NCI-H1105 treated with DMSO at 0.1 percent for 48 hours (cell line): ENCODE results near the gene NINJ1.

Source experiments
- DNase-seq: peaks from one replicate; lab custom pipeline; 2025; lab: John Stamatoyannopoulos, UW

NINJ1 gene

DNA sequence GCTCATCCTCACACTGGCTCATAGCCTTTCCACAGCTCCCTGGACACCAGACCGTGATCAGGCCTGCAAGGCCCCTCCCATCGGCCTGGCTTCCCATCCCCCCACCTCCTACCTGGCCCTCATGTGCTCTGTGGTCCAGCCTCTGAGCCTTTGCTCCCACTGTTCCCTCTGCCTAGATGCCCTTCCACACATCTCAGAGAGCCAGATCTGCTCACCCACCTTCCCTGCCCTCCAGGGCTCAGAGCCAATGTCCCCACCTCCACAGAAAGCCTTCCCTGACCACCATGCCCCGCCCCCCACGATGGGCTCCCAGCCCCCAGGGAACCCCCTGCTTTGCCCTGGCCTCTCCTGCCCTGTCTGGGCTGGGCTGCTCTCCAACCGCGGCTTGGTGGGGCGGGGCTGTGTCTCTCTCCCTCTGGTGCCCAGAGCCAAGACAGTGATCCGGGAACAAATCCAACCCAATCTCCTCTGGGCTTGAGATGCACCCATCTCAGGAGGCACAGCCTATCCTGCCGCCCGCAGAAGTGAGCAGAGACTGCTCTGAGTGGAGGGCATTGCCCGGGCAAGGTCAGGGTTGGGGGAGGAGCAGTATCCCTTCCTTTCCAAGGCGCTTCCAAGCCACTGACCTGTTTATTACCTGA, 1.6 kb downstream of the NINJ1 start:
- no peak for DNase-seq

GRCh38 chr9:93131599-93132286, 2.3 kb downstream of the NINJ1 start:
- DNase-seq: no peak

DNA sequence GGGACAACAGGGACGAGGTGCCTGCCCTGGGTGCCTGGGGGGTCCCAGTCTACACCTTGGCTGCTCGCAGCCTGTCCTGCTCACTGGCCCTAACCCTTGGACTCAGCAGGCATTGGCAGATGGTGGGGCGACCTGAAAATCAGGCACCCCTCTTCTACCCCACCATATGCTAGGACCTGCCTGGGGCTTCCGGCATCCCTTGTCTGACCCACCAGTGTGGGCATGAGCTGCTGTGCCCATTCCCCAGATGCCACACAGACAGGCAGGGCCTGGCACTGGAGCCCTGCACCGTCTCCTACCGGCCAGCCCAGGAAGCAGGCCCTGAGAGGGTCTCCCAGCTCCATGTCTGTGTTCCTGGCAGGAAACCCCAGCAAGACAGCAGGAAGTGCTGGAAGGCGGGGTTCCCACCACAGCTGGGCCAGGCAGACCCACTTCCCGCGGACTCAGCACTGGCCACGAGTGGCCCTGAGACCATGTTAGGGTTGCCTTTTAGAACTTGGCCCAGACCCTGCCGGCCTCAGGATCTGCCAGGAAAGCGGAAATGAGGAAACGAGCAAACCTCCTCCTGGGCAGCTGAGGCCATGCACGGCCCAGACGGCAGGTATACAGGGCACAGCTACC, 3.1 kb downstream of the NINJ1 start:
- DNase-seq: no peak

DNA sequence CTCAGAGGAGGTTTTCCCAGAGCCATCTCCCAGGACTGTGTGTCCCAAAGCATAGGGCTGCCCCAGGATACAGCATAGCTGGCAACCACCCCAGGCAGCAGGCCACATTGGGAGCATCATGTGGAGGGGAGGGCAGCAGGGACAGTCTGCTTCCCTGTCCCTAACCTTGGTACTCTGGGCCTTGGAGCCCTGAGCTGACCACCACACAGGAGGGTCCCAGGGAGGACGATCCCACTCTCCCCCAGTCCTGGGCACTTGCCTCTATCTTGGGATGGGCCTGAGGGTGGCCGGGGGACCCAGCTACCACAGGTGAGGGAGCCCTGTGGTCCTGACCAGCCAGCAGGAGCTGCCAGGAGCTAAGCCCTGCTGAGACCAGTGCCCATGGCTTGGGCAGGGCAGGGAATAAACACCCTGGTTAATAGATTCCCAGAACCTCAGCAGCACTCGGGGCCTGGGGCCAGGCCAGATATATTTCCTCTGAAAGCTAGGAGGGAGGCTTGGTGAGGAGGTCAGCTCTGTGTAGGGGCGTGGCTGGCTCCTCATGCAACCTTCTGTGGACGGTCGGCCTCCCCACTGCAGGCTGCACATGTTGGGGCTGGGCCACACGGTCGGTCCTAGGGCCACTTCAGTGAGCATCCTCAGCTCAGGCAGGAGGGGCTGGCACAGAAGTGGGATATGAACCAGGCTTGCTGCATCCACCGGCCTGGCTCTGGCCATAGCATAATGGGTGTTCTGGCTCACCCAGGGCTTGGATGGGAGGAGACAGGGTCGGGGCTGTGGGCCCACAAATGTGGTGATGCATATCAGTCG, 4.2 kb downstream of the NINJ1 start:
- no peak for DNase-seq

DNA sequence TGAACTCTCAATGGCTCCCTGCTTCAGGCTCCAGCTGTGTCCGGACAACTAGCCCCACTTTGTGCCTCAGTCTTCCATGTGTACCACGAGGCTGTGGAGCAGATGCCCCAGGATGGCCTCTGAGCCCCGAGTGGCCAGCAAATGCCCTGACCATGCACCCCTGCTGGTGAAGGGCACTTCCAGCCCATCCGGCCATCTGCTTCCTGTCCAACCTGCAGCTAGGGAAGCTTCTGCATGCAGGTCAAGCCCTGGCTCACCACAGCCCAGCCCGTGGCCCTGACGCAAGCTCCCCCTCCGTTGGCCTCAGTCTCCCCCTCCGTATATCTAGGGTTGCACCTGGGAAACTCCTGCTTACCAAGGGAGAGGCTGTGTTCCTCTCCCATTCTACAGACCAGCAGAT, 4.8 kb downstream of the NINJ1 start:
- no peak for DNase-seq

DNA sequence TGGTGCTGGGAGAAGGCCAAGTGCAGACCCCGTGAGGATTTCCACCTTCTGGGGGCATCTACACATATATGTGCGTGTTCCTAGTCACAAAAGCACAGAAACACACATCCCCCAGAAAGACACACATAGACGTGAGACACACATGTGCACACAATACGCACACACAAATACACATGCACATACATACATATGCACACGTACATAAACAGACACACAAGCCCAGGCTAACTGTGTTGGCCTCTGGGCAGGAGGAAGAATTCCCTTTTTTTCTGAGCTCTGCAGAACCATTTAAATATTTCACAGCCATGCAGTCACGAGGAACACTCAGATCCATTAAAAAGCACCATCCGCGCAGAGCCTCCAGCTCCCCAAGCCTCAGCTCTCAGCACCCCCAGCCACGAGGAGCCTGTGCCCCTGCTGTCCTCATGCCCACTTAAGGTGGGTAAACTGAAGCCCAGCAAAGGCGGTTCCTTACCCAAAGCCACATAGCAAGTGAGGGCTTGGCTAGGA, 5.3 kb downstream of the NINJ1 start:
- no peak for DNase-seq

DNA sequence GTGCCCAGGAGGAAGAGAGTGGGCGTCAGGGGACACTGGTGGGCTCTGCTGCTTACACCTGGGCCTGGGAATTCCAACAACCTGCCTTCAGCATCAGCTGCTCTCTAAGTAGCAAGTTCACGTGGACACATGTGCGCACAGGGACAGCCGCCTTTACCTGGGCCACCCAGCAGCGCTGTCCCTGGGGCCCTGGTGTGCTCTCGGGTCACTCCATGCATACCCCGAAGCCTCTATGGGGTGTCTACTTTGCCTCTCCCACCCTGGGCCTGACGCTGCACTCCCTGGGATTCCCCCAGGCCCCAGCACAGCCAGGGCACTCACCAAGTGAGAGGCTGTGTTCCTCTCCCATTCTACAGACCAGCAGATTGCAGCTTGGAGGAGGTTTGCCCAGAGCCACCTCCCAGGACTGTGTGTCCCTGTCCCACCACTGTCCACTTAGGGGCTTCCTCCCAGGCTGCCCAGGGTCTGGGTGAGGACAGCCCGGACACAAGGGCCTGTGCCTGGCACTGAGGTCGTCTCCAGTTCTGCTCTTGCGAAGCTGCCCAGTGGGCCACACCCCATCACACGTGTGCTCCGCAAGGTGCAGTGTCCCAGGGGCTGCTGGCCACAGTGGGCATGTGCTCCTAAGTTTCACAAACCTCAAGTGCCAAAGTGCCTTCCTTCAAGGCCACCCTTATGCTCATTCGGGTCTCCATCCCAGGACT, 5.9 kb downstream of the NINJ1 start:
- DNase-seq: no peak

DNA sequence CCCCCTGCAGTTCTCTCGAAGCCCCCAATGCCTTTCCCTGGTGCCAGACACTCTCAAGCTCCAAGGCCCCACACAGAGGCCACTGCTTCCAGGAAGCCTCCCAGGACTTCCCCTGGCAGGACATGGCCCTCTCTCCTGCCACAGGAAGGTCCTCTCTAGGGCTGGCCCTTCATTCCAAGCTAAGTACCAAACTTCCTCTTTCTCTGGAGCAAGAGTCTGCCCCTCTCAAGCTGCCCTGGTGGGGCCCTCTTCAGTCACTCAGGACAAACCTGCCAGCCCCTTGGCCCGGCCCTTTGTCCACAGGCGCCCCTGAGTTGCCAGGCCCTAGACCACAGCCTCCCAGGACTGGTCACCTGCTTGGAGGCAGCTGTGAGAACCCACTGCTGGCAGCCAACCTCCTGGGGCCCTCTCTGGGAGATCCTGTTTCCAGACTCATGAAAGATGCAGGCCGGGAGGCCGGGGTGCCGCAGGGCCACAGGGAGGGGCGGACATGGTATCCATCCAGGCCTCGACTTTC, 6.6 kb downstream of the NINJ1 start:
- DNase-seq: no peak

DNA sequence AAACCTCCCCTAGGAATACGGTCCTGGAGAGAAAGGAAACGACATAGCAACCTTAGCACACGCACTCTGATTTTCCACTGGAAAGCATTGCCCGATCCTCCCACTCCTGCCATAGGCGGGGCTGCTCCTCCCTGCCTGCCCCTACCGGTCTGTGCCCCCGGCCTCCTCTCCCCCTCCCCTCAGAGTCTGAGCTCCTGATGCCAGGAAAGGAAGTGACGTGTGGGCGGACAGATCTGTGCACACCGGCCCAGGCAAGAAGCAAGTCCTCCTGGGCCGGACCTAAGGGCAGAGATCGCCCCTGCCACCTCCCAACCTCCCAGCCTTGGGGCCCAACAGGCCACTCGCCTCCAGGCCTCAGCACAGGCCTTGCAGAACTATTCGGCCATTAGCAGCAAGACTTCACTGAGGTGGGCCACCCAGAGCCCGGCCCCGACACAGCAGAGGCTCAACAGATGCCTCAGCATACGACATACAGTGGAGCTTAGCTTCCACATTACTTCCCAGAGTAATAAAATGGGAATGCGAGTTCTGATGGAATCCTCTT, 7.2 kb downstream of the NINJ1 start:
- no peak for DNase-seq

DNA sequence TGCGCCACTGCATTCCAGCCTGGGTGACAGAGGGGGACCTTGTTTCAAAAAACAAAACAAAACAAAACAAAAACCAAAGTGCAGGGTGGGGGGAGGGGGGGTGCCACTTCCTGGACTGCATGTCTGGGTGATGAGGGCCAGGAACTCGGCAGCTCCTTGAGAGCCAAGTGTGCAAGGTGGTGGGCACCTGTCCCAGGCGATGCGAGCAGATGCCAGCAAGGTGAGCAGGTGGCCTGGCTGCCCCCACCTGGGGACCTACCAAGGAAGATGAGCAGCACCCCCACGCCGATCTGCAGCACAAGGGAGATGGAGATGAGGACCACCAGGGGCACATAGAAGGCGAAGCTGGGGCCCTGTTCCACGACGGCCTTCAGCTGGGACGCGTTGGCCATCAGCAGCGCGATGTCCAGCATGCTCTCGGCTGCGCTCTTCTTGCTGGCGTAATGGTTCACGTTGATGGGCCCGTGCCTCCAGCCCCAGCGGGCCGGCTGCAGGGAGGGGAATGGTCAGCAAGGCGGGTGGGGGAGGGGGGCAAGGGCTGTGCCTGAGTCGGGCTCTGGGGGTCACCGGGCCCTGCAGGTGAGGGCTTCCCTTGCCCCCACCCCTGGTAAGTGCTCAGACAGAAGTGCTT, 7.8 kb downstream of the NINJ1 start:
- no peak for DNase-seq

DNA sequence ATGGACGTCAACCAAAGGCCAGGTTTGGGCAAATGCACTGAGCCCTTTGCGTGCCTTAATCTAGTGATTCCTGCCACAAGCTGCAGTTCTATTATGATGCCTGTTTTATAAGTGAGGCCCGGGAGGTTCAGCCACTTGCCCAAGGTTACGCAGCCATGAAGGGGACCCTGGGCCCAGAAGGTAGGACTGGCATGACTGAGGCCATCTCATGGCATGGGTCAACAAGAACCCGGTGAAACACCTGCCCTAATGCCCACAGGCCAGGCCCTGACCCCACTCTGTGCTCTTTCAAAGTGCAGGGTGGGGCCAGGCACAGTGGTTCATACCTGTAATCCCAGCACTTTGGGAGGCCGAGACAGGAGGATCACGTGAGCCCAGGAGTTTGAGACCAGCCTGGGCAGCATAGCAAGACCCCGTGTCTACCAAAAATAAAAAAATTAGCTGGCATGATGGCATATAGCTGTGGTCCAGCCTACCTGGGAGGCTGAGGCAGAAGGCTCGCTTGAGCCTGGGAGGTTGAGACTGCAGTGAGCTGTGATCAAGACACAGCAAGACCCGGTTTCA, 8.6 kb downstream of the NINJ1 start:
- no peak for DNase-seq

DNA sequence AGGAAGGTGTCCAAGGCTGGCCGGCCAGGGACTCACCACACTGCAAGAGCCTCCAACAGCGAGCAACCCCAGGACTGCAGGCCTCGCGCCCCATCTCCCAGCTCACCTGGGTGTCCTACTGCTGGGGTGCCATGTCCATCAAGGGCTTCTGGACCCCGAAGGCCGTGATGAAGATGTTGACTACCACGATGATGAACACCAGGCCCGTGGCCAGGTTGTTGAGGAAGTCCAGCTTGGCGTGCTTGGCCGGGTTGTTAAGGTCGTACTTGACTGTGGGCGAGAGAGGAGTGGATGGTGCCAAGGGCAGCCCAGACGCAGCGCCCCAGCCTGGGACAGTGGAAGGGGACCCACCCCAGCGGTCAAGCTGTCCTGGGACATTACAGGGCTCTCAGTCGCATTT, 9.3 kb downstream of the NINJ1 start:
- DNase-seq: no peak

DNA sequence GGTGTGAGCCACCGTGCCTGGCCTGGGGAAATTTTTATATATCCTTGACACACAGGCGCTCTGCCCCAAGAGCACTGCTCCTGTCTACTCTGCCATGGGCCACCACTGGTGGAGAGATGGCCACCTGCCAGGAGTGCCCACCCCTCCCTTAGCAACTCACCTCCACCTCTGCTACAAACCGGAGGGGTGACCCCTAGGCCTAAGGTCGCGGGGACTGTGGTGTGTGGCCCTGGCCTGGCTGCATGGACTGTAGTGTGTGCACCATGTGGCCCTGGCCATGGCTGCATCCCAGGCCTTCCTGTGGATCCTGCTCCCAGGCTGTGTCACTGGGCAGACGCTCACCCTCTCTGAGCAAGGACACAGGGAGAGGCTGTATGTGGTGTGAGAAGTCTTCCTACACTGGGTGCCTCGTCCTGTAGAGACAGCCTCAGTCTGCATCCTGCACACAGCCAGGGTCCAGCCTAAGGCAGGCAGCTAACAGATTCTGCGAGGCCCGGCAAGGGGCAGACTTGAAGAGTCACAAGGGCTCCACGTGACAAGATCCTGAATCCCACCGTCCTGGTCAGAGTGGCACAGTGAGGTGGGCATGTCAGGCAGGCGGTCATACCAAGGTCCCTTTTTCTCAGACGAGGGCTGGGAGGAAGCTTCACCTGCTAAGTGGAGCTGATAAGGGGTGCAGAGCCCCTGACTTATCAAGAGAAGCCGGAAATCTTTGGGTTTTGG, 10.3 kb downstream of the NINJ1 start:
- DNase-seq: no peak

- no peak for DNase-seq
Observed at GRCh38 chr9:93122721-93123221, 11.3 kb downstream of the NINJ1 start.

- DNase-seq: no peak
Observed at GRCh38 chr9:93121316-93122241, 12.5 kb downstream of the NINJ1 start.

- DNase-seq: no peak
Observed at GRCh38 chr9:93120846-93121315, 13.2 kb downstream of the NINJ1 start.

DNA sequence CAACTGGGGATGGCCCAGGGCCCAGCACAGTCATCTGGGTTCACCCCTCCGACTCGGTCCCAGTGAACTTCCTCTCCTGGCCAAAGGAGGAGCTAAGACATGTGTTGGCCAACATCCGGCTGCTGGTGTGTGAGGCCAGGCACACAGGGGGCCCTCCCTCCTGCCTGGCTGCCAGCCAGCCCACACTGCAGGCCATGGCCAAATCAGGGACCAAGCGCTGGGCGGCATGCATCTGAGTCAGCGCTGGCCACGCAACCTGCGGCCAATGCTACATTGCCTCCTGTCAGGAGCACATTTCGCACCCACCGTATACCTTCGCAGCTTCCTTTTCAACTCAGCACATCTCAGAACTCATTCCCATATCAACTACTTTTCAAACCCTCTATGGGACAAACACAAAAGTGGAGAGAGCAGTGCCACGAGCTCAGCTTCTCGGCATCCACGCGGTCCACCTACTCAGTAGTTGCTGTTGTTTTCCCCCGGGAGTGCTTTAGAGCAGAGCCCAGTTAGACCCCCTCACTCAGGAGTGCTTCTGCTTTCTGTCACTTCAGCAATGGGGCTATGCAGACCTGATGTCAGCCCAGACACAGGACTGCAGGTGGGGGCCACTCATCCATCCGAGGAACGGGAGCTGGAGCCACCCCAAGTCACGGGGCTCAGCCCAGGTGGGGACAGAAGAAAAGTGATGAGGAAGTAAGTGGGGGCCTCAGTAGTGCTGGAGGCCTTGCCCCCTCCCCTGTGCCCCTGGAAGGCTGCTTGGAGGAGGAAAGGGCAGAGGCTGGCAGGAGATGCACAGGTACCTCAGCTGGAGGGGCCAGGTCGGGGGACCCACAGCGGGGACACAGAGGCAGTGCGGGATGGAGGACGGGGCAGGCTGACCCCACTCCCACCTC, 13.9 kb downstream of the NINJ1 start:
- DNase-seq: no peak

DNA sequence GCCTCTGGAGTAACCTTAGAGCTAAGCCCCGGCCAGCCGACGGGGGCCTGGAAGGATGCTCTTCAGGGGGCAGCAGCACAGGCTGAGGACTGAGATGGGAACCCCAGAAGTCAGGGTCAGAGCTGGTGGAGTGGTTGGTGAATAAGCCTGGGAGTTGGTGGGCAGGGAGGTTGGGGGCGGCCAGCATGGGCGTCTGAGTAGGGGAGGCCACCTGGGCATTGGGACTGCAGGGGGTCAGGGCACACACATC, 14.4 kb downstream of the NINJ1 start:
- DNase-seq: no peak
